Loucy (cell line): Measurements from ENCODE around the gene GRB10.

Experiments used
- H2AFZ ChIP-seq: fragments of 200-600 bp; sonication (generic); 2 replicates; pipeline ENCODE4 v1.6.0; 2016; ENCODE audit warnings: antibody characterized with exemption, mild to moderate bottlenecking, low read length, moderate library complexity
- H3F3A ChIP-seq: fragments of 200-600 bp; 2 replicates; pipeline ENCODE4 v1.6.0; 2016; ENCODE audit warnings: antibody characterized with exemption, low read depth, mild to moderate bottlenecking
- H3K27me3 ChIP-seq: fragments of 200-600 bp; sonication (generic); 2 replicates; pipeline ENCODE4 v1.6.1; 2014; ENCODE audit warnings: low read length, mild to moderate bottlenecking; ENCODE audit not compliant: insufficient read depth, poor library complexity, severe bottlenecking
- H3K36me3 ChIP-seq: fragments of 200-600 bp; sonication (generic); 2 replicates; pipeline ENCODE4 v1.6.1; 2016; ENCODE audit warnings: low read length; ENCODE audit not compliant: insufficient read depth
- H3K4me1 ChIP-seq: fragments of 200-600 bp; sonication (generic); 2 replicates; pipeline ENCODE4 v1.5.1; 2014; ENCODE audit warnings: low read length, mild to moderate bottlenecking; ENCODE audit not compliant: insufficient read depth, poor library complexity, severe bottlenecking
- H3K4me2 ChIP-seq: fragments of 200-600 bp; sonication (generic); 2 replicates; pipeline ENCODE4 v1.6.0; 2014; ENCODE audit warnings: antibody characterized with exemption, low read length, low read depth, mild to moderate bottlenecking; ENCODE audit not compliant: poor library complexity, severe bottlenecking
- H3K4me3 ChIP-seq: fragments of 200-600 bp; sonication (generic); 2 replicates; pipeline ENCODE4 v1.5.1; 2014; ENCODE audit warnings: low read length, mild to moderate bottlenecking, mixed read lengths; ENCODE audit not compliant: poor library complexity, severe bottlenecking
- H3K79me2 ChIP-seq: fragments of 200-600 bp; sonication (generic); 2 replicates; pipeline ENCODE4 v1.6.1; 2014; ENCODE audit warnings: low read length; ENCODE audit not compliant: insufficient read depth
- H3K9ac ChIP-seq: fragments of 200-600 bp; sonication (generic); 2 replicates; pipeline ENCODE4 v1.6.0; 2014; ENCODE audit warnings: mild to moderate bottlenecking, low read depth, low read length, moderate library complexity; ENCODE audit not compliant: poor library complexity, severe bottlenecking
- H3K9me2 ChIP-seq: fragments of 200-600 bp; sonication (generic); replicated peaks from 2 replicates; pipeline ENCODE4 v1.6.1; 2016; ENCODE audit warnings: low read depth, low read length, mixed read lengths
- H3K9me3 ChIP-seq: fragments of 200-600 bp; sonication (generic); 2 replicates; pipeline ENCODE4 v1.6.1; 2014; ENCODE audit warnings: mild to moderate bottlenecking, antibody characterized with exemption, low read length, low read depth; ENCODE audit not compliant: insufficient read depth
- H4K20me1 ChIP-seq: fragments of 200-600 bp; sonication (generic); 2 replicates; pipeline ENCODE4 v1.6.0; 2014; ENCODE audit warnings: antibody characterized with exemption, low read length, mild to moderate bottlenecking; ENCODE audit not compliant: insufficient read depth, poor library complexity, severe bottlenecking
- EZH2phosphoT487 ChIP-seq: fragments of 200-600 bp; IDR thresholded peaks from 2 replicates; pipeline ENCODE4 v1.6.1; 2018; ENCODE audit warnings: antibody characterized with exemption, mild to moderate bottlenecking, moderate library complexity, borderline replicate concordance
- TF ChIP-seq, protein P1 (sequence below): fragments of 200-600 bp; sonication (generic); conservative IDR thresholded peaks from 2 replicates; pipeline ENCODE4 v1.5.1; 2014; ENCODE audit warnings: mild to moderate bottlenecking, antibody characterized with exemption, low read length

The GRB10 gene

DNA sequence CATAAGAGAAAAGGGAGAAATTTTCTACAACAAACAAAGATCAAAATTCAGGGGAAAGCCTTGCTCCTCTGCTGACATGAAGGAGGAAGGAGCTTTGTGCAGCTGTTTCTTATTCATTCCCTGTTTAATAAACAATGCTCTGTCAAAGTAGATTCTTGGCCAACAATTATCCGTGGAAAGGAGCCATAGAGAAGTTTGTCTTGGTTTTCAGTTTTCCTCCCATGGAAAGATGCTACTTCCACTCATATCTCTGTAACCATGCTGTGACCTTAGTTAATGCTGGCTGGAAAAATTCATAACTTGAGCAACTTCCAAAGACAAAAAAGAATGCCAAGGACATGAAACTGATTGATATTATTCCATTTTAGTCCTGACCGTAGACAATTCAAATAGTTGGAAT, 225.6 kb downstream of the GRB10 start:
- no peaks in the 10 kb centered on the region for H3K9me2 ChIP-seq
- H3K9me3 ChIP-seq: no peaks in the 10 kb centered on the region
- no peak overlapping the region for H3K9ac ChIP-seq
- no peak for TF ChIP-seq EZH2phosphoT487
- TF ChIP-seq, protein P1, sequence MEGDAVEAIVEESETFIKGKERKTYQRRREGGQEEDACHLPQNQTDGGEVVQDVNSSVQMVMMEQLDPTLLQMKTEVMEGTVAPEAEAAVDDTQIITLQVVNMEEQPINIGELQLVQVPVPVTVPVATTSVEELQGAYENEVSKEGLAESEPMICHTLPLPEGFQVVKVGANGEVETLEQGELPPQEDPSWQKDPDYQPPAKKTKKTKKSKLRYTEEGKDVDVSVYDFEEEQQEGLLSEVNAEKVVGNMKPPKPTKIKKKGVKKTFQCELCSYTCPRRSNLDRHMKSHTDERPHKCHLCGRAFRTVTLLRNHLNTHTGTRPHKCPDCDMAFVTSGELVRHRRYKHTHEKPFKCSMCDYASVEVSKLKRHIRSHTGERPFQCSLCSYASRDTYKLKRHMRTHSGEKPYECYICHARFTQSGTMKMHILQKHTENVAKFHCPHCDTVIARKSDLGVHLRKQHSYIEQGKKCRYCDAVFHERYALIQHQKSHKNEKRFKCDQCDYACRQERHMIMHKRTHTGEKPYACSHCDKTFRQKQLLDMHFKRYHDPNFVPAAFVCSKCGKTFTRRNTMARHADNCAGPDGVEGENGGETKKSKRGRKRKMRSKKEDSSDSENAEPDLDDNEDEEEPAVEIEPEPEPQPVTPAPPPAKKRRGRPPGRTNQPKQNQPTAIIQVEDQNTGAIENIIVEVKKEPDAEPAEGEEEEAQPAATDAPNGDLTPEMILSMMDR: no peak
- H3K4me3 ChIP-seq: no peak overlapping the region
- no peaks in the 10 kb centered on the region for H4K20me1 ChIP-seq
- no peak overlapping the region for H3K4me2 ChIP-seq
- H3K79me2 ChIP-seq: no peaks in the 10 kb centered on the region
- H3K36me3 ChIP-seq: no peaks in the 10 kb centered on the region
- no peak overlapping the region for H2AFZ ChIP-seq
- H3K27me3 ChIP-seq: no peaks in the 10 kb centered on the region
- no peaks in the 10 kb centered on the region for H3K4me1 ChIP-seq
- H3F3A ChIP-seq: no peaks in the 10 kb centered on the region

DNA sequence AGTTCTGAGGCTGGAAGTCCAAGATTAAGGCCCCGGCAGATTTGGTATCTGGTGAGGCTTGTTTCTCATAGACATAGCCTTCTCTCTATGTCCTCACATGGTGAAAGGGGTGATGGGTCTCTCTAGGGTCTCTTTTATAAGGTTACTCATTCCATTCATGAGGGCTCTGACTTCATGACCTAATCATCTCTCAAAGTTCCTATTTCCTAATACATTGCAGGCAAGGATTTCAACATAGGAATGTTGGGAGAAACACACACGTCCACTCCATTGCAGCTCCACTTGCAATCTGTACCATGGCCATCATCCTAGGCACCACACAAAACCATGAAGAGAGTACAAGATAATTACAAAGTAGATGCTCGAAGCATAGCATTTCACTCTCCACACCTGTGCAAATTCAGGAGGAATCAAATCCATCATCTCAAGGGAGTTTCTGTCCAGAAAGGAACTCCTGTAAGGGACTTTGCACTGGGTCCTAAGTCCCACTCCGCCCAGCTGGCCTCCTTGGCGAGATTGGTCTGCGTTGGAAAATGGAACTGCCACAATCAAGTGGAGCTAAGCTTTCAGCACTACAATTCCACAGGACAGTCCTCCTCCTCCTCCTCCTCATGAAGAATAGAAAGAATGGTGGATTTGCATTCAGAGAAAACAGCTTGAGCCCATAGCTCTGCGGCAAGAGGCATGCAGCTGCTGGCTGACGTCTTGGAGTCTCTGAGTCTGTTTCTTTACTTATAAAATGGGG, 226.3 kb downstream of the GRB10 start:
- TF ChIP-seq, protein P1: no peak
- no peak for TF ChIP-seq EZH2phosphoT487
- no peaks in the 10 kb centered on the region for H3K9me3 ChIP-seq
- H3F3A ChIP-seq: no peaks in the 10 kb centered on the region
- H3K9me2 ChIP-seq: no peaks in the 10 kb centered on the region
- no peak overlapping the region for H2AFZ ChIP-seq
- no peak overlapping the region for H3K4me2 ChIP-seq
- no peaks in the 10 kb centered on the region for H3K27me3 ChIP-seq
- no peaks in the 10 kb centered on the region for H3K79me2 ChIP-seq
- no peak overlapping the region for H3K4me3 ChIP-seq
- H3K4me1 ChIP-seq: no peaks in the 10 kb centered on the region
- no peaks in the 10 kb centered on the region for H4K20me1 ChIP-seq
- no peak overlapping the region for H3K9ac ChIP-seq
- H3K36me3 ChIP-seq: no peaks in the 10 kb centered on the region

DNA sequence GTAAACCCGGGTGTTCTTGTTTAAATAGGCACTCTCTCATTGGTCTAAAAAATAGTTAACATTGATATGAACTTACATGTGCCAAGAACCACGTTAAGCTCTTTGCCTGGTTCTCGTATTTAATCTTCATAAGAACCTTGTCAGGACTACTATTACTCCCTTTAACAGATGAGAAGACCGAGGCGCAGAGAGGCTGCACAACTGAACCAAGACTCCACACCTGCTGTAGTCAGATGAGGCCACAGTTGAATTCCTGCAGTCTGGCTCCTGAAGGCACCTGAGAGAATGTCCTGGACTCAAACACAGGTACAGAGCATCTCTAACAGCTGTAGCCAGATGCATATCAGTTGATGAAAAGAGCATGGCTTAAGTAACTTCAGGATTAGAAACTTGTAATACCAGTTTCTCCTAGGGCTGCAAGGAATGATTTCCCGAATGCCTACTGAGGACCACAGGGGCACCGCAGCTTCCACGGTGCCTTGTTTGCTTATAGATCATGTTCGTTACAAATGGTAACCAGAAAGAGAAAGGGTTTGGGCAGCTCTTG, 227.0 kb downstream of the GRB10 start:
- no peak for TF ChIP-seq EZH2phosphoT487
- TF ChIP-seq, protein P1: no peak
- H3F3A ChIP-seq: no peaks in the 10 kb centered on the region
- H3K36me3 ChIP-seq: no peaks in the 10 kb centered on the region
- H3K9ac ChIP-seq: no peak overlapping the region
- no peak overlapping the region for H2AFZ ChIP-seq
- no peaks in the 10 kb centered on the region for H4K20me1 ChIP-seq
- no peaks in the 10 kb centered on the region for H3K9me3 ChIP-seq
- no peaks in the 10 kb centered on the region for H3K27me3 ChIP-seq
- no peak overlapping the region for H3K4me3 ChIP-seq
- no peaks in the 10 kb centered on the region for H3K79me2 ChIP-seq
- H3K9me2 ChIP-seq: no peaks in the 10 kb centered on the region
- no peak overlapping the region for H3K4me2 ChIP-seq
- no peaks in the 10 kb centered on the region for H3K4me1 ChIP-seq
